Mesenchymal stem cell (in vitro differentiated cells and primary cell): Measurements from ENCODE around the gene PTPRN.

Source experiments
- DNase-seq: peaks from one replicate; pipeline ENCODE4 v3.0.0-alpha.2; 2013
- H2AFZ ChIP-seq: one replicate; pipeline ENCODE4 v1.6.1; 2013; ENCODE audit warnings: low read depth, mild to moderate bottlenecking, control low read depth, inconsistent platforms, low read length, moderate library complexity
- H2AK5ac ChIP-seq: 2 replicates; pipeline ENCODE4 v1.6.1; 2013; ENCODE audit warnings: low read length, moderate library complexity, mild to moderate bottlenecking, inconsistent platforms; ENCODE audit not compliant: severe bottlenecking
- H2BK120ac ChIP-seq: one replicate; pipeline ENCODE4 v1.6.1; 2013; ENCODE audit warnings: low read depth, mild to moderate bottlenecking, inconsistent platforms, low read length, moderate library complexity
- H2BK12ac ChIP-seq, 2 experiments: one replicate each; pipeline ENCODE4 v1.6.1; 2013; ENCODE audit warnings: inconsistent platforms in 2 of 2, low read length in 2 of 2, mild to moderate bottlenecking in 2 of 2, moderate library complexity in 2 of 2, control low read depth in 1 of 2
- H2BK15ac ChIP-seq: one replicate; pipeline ENCODE4 v1.6.1; 2013; ENCODE audit warnings: mild to moderate bottlenecking, low read depth, inconsistent platforms; ENCODE audit not compliant: poor library complexity, severe bottlenecking
- H2BK5ac ChIP-seq: 2 replicates; pipeline ENCODE4 v1.6.1; 2013; ENCODE audit warnings: low read depth, mild to moderate bottlenecking, low read length, control low read depth, inconsistent platforms; ENCODE audit not compliant: poor library complexity, severe bottlenecking
- H3K14ac ChIP-seq, 2 experiments: one replicate each; pipeline ENCODE4 v1.6.1; 2013; ENCODE audit warnings: inconsistent platforms in 2 of 2, low read length in 2 of 2, control low read depth in 1 of 2, mild to moderate bottlenecking in 1 of 2, moderate library complexity in 1 of 2
- H3K18ac ChIP-seq, 2 experiments: one replicate each; pipeline ENCODE4 v1.6.1; 2013; ENCODE audit warnings: inconsistent platforms in 2 of 2, low read length in 2 of 2, control low read depth in 1 of 2, low read depth in 1 of 2, mild to moderate bottlenecking in 1 of 2
- H3K23ac ChIP-seq, 2 experiments: one replicate each; pipeline ENCODE4 v1.6.1; 2013; ENCODE audit warnings: inconsistent platforms in 2 of 2, low read length in 2 of 2, mild to moderate bottlenecking in 2 of 2, moderate library complexity in 2 of 2, control low read depth in 1 of 2
- H3K27ac ChIP-seq: 2 replicates; pipeline ENCODE4 v1.5.1; 2013; ENCODE audit warnings: mild to moderate bottlenecking, moderate library complexity, low read length, control low read depth, inconsistent platforms; ENCODE audit not compliant: poor library complexity, severe bottlenecking
- H3K27me3 ChIP-seq, 2 experiments: 2 replicates each; pipeline versions ENCODE4 v1.6.1 to v1.7.0; 2013; ENCODE audit warnings: low read length in 2 of 2, mild to moderate bottlenecking in 2 of 2, moderate library complexity in 2 of 2, control low read depth in 1 of 2, inconsistent platforms in 1 of 2; ENCODE audit not compliant: control insufficient read depth in 1 of 2, insufficient read depth in 1 of 2
- H3K36me3 ChIP-seq, 2 experiments: 2 replicates each; pipeline versions ENCODE4 v1.6.1 to v1.7.0; 2013; ENCODE audit warnings: low read length in 2 of 2, control low read depth in 1 of 2, inconsistent platforms in 1 of 2, low read depth in 1 of 2, mild to moderate bottlenecking in 1 of 2; ENCODE audit not compliant: insufficient read depth in 2 of 2, control insufficient read depth in 1 of 2
- H3K4ac ChIP-seq, 2 experiments: one replicate each; pipeline ENCODE4 v1.6.1; 2013; ENCODE audit warnings: inconsistent platforms in 2 of 2, low read length in 2 of 2, mild to moderate bottlenecking in 2 of 2, moderate library complexity in 2 of 2, control low read depth in 1 of 2, low read depth in 1 of 2
- H3K4me1 ChIP-seq: 2 replicates; pipeline ENCODE4 v1.6.1; 2013; ENCODE audit warnings: low read depth, low read length, control low read depth; ENCODE audit not compliant: control insufficient read depth, insufficient read depth
- H3K4me2 ChIP-seq: 2 replicates; pipeline ENCODE4 v1.6.1; 2013; ENCODE audit warnings: low read length, mild to moderate bottlenecking, inconsistent platforms; ENCODE audit not compliant: poor library complexity, severe bottlenecking
- H3K4me3 ChIP-seq, 2 experiments: 2 replicates each; pipeline versions ENCODE4 v1.5.1 to v1.7.0; 2013; ENCODE audit warnings: low read length in 2 of 2, mild to moderate bottlenecking in 2 of 2, control low read depth in 1 of 2, low read depth in 1 of 2; ENCODE audit not compliant: insufficient read depth in 1 of 2
- H3K79me1 ChIP-seq: replicated peaks from 2 replicates; pipeline ENCODE4 v1.6.1; 2013; ENCODE audit warnings: mild to moderate bottlenecking, control low read depth, low read length, inconsistent platforms; ENCODE audit not compliant: poor library complexity, severe bottlenecking
- H3K9ac ChIP-seq: 2 replicates; pipeline ENCODE4 v1.7.0; 2013; ENCODE audit warnings: mild to moderate bottlenecking, low read length, moderate library complexity
- H3K9me3 ChIP-seq: 2 replicates; pipeline ENCODE4 v1.7.0; 2013; ENCODE audit warnings: mild to moderate bottlenecking, low read length; ENCODE audit not compliant: control insufficient read depth
- H4K8ac ChIP-seq: one replicate; pipeline ENCODE4 v1.6.1; 2013; ENCODE audit warnings: inconsistent platforms, mild to moderate bottlenecking, low read length, moderate library complexity
- H4K91ac ChIP-seq: one replicate; pipeline ENCODE4 v1.6.1; 2013; ENCODE audit warnings: mild to moderate bottlenecking, low read length, inconsistent platforms
- WGBS: methylation state at CpG from one replicate; pipeline ENCODE4 v1.1.7; 2013; ENCODE audit warnings: mixed read lengths; 5-methylcytosine and 5-hydroxymethylcytosine counted together

PTPRN gene

GRCh38 chr2:219252570-219252899, 56.7 kb downstream of the PTPRN start:
- WGBS = 25% methylated on average over 9 of the region's 9 CpGs

DNA sequence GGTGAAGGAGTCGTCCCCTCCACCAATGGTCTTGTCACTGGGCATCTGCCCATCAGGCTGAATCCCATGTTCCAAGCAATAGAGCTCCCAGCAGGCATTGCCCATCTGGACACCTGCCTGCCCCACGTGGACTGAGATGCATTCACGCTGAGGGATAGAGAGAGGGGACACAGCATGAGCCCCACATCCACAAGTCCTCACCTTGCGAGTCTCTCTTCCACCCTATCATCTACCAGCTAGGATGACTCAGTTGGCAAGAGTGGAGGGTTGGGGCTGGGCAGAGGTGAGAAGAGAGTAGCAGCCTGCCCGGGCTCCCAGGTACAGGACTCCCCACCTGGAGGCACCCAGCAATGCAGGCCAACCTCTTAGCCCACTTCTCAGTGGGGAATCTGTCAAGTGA, 57.1 kb downstream of the PTPRN start:
- Histone ChIP-seq H3K27me3 (peaks cover 0 to 16% of the 10 kb centered on the region in 2 experiments), H3K79me1 (peaks cover 8% of the 10 kb centered on the region), H3K27ac (peak overlapping the region; percentile 99), H2BK12ac (peak overlapping the region in 1 of 2 experiments; percentile 51), H4K8ac (no peak overlapping the region), H3K4me3 (peak overlapping the region in 1 of 2 experiments; percentile 85), H3K4ac (peak overlapping the region in 1 of 2 experiments; percentile 26), H2BK15ac (no peak overlapping the region), H3K4me2 (peak overlapping the region; percentile 100), H2BK5ac (no peak overlapping the region), H3K4me1 (peaks cover 65% of the 10 kb centered on the region), H2AK5ac (peak overlapping the region; percentile 89), H4K91ac (no peak overlapping the region), H3K9ac (no peak overlapping the region), H2AFZ (no peak overlapping the region), H2BK120ac (no peak overlapping the region), H3K9me3 (no peaks in the 10 kb centered on the region), H3K18ac (no peak overlapping the region), H3K36me3 (peaks cover 27 to 28% of the 10 kb centered on the region in 2 experiments), H3K14ac (no peak overlapping the region), H3K23ac (no peak overlapping the region)
- no peak for DNase-seq
- 89% methylated on average over 1 of the region's 5 CpGs for WGBS

More at GRCh38 chr2:219252570-219252899, 56.7 kb downstream of the PTPRN start:
- Histone ChIP-seq H2BK5ac (no peak overlapping the region), H3K14ac (no peak overlapping the region), H3K27ac (peak overlapping the region; percentile 38), H2AK5ac (no peak overlapping the region), H3K4me1 (peaks cover 62% of the 10 kb centered on the region), H3K9ac (peak overlapping the region; percentile 70), H2BK120ac (no peak overlapping the region), H4K8ac (no peak overlapping the region), H3K18ac (no peak overlapping the region), H3K4ac (no peak overlapping the region), H3K79me1 (peaks cover 4% of the 10 kb centered on the region), H4K91ac (no peak overlapping the region), H2BK15ac (no peak overlapping the region), H3K36me3 (peaks cover 22 to 24% of the 10 kb centered on the region in 2 experiments), H3K23ac (no peak overlapping the region), H3K27me3 (peaks cover 0 to 16% of the 10 kb centered on the region in 2 experiments), H2BK12ac (peak overlapping the region in 1 of 2 experiments; percentile 8), H3K4me3 (peak overlapping the region; percentile 64 to 85), H2AFZ (no peak overlapping the region), H3K4me2 (peak overlapping the region; percentile 100), H3K9me3 (no peaks in the 10 kb centered on the region)
- DNase-seq = no peak

DNA sequence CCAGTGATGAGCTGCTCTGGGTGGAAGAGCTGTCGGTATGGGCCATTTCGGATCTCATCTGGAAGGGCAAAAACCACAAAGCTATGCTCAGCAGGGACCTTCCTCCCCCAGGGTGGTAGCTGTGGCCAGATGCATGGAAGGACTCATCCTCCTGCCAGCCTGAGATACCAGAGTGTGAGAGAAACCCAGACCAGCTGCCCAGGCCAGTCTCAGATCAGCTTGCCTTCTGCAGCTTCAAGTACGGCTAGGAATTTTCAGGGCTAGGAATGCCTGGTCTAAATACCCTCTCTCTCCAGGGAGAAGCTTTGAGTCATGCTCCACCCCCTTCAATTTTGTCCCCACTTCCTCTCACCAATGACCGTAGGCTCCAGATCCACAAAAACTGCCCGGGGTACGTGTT, 57.5 kb downstream of the PTPRN start:
- no peak overlapping the region for H3K23ac ChIP-seq
- peak overlapping the region; percentile 99 for H3K27ac ChIP-seq
- no peak overlapping the region for H2BK5ac ChIP-seq
- peak overlapping the region; percentile 89 for H2AK5ac ChIP-seq
- H3K9me3 ChIP-seq = no peaks in the 10 kb centered on the region
- H3K36me3 ChIP-seq = peaks cover 31% of the 10 kb centered on the region in 2 experiments
- H3K4me3 ChIP-seq = peak overlapping the region in 1 of 2 experiments; percentile 85
- 79% methylated on average over 6 of the region's 6 CpGs for WGBS
- H4K8ac ChIP-seq = peak overlapping the region; percentile 35
- H3K27me3 ChIP-seq = peaks cover 0 to 16% of the 10 kb centered on the region in 2 experiments
- no peak overlapping the region for H4K91ac ChIP-seq
- peak; percentile 5 for DNase-seq
- H2BK15ac ChIP-seq = no peak overlapping the region
- no peak overlapping the region for H2BK120ac ChIP-seq
- H3K79me1 ChIP-seq = peaks cover 11% of the 10 kb centered on the region
- peak overlapping the region in 1 of 2 experiments; percentile 51 for H2BK12ac ChIP-seq
- H3K4ac ChIP-seq = peak overlapping the region in 1 of 2 experiments; percentile 26
- peak overlapping the region in 1 of 2 experiments; percentile 35 for H3K14ac ChIP-seq
- no peak overlapping the region for H3K9ac ChIP-seq
- H3K18ac ChIP-seq = no peak overlapping the region
- H2AFZ ChIP-seq = no peak overlapping the region
- peaks cover 66% of the 10 kb centered on the region for H3K4me1 ChIP-seq
- peak overlapping the region; percentile 36 for H3K4me2 ChIP-seq

DNA sequence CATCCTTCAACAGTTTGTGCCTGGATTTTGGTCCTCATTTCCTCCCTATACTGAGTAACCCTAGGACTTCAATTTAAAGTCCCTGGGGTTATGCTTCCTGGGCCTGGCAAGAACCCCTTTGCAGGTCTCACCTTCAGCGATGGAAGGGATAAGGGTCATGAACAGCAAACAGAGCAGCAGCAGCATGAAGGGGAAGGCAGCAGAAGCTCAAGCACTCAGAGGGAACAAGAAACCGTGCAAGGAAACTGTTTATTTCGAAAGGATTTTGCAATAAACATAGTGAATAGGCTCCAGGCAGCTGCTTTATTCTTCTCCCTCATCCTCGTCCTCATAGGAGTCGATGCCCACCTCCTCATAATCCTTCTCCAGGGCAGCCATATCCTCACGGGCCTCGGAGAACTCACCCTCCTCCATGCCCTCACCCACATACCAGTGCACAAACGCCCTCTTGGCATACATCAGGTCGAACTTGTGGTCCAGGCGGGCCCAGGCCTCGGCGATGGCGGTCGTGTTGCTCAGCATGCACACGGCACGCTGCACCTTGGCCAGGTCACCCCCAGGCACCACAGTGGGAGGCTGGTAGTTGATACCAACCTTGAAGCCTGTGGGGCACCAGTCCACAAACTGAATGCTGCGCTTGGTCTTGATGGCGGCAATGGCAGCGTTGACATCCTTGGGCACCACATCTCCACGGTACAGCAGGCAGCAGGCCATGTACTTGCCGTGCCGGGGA, 59.0 kb downstream of the PTPRN start:
- Histone ChIP-seq H2BK12ac (peak overlapping the region; percentile 35 to 57), H4K8ac (peak overlapping the region; percentile 74), H3K79me1 (peaks cover 15% of the 10 kb centered on the region), H3K36me3 (peaks cover 32 to 33% of the 10 kb centered on the region in 2 experiments), H3K4me2 (no peak overlapping the region), H2BK120ac (no peak overlapping the region), H2BK15ac (peak overlapping the region; percentile 73), H3K27ac (peak overlapping the region; percentile 99), H2BK5ac (peak overlapping the region; percentile 95), H4K91ac (peak overlapping the region; percentile 97), H3K23ac (no peak overlapping the region), H3K14ac (peak overlapping the region in 1 of 2 experiments; percentile 64), H3K27me3 (peaks cover 0 to 11% of the 10 kb centered on the region in 2 experiments), H2AK5ac (peak overlapping the region; percentile 89), H3K18ac (peak overlapping the region; percentile 13 to 46), H3K9ac (peak overlapping the region; percentile 63), H2AFZ (no peak overlapping the region), H3K4ac (peak overlapping the region; percentile 77 to 79), H3K9me3 (no peaks in the 10 kb centered on the region), H3K4me1 (peaks cover 69% of the 10 kb centered on the region), H3K4me3 (peak overlapping the region in 1 of 2 experiments; percentile 10)
- DNase-seq = peak; percentile 59
- 95% methylated on average over 22 of the region's 22 CpGs for WGBS
